Raji (cell line): ENCODE results near the gene FASN.

ENCODE experiments used
- POLR2A ChIP-seq: IDR thresholded peaks from 2 replicates; pipeline ENCODE4 v1.6.1; 2011; ENCODE audit warnings: low read depth, low read length, control low read depth; ENCODE audit not compliant: insufficient read depth

Gene FASN

DNA sequence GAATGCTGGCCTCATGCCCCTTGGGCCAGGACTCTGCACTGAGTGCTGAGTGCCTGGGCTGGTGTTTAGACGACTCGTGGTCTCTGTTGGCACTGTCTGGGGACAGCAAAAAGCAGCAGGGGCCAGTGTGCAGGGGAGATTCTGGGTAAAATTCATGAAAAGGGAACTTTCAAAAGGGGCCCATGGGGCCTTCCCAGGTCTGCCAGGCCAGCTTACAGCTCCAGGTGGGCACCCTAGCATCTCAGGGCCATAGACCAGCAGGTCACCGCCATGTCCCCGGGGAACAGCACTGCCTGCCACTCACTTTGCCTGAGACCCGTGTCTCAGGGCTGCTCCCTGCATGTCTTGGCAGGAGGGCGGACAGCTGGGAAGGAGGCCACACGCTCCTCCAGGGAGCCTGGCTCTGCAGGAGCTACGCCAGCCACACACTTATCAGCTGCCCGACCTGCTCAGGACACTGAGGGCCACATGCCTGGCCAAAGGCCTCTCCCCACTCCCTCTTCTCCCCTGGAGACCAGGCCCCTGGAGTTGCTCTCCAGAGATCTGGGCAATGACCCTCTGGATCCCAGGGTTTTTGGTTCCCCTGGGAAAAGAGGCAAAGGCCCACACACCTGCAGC, 8.8 kb upstream of the FASN start:
- no peak; the same call in 1 of the 2 replicates for TF ChIP-seq POLR2A

DNA sequence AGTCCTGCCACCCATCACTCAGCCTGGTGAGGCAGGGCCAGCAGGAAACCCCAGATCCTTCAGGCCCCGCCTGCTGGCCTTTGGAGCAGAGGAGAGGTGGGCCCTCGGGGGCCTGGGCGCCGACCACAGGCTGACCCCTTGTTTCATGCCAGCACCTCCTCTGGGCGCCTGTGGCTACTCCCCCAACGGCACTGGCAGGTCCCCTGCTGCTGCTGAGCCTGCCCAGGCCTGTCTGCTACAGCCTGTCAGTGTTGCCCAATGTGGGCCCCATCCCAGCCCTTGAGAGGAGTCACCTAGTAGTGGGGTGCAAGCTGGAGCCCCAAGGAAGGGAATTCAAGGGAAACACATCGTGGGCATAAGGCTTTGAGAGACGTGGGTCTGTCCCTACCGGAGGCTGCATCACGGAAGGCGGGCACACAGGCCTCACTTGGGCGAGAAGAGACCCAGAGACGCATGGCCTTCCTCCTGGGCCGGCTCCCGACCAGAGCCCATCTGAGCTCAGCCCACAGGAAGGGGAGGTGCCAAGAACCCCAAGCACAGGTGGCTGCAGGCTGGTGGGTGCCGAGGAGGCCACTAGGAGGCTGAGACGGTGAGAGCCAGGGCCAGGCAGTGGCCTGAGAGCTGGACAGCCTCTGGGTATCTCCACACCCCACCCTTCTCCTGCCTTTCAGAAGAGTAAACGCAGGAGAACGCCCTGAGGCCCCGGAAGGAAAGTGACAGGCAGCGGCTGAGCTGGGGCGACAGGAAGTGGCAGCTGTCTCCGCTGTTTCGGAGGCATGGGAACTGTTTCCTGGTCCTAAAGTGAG, 8.0 kb upstream of the FASN start:
- peak; percentile 96 for TF ChIP-seq POLR2A

DNA sequence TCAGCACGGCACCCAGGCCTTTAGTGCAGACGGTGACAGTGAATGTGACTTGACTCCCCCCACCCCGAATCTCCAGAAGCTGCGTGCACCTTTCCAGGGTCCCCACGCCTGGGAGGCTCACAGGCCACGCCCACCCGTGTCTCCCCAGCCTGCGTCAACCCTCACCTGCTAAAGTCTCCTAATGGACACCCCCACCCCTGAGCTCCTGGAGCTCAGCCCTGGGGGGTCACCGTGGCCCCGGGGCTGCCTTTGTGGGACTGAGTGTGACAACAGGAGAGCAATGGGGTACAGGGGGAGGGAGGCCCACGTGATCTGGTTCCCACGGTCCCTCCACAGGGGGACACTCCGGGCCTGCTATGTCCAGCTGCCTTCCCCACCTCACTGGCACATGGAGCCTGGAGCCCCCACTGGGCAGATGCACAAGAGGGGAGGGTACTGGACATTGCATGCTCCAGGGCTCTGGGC, 7.4 kb upstream of the FASN start:
- TF ChIP-seq POLR2A = no peak; the same call in 1 of the 2 replicates

DNA sequence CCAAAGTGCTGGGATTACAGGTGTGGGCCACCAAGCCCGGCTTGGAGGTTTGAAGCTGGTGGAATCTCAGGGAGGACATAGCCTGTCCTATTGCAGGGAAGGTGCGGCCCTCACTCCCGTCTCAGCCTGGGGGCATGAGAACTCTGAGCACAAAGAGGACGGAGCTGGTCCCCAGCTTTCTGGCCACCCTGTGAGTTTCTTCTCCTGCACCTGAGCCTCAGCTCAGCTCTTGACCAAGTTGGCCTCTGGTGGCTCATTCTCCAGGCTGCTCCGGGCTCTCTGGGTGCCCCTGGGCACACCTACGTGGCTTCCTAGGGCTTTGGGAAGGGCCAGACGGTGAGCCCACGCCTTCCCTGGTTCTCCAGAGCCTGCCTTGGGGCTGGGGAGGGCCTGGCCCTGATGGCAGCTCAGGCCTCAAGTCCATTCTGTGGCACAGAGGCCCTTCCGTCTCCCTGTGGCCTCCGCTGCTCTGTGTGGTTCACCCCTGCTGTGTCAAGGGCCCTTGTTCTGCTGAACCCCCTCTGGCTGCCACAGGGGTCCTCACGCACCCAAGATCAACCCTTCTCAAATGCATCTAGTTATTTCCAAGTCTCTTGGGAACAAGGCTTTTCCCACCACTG, 6.9 kb upstream of the FASN start:
- no peak; the same call in 1 of the 2 replicates for TF ChIP-seq POLR2A

DNA sequence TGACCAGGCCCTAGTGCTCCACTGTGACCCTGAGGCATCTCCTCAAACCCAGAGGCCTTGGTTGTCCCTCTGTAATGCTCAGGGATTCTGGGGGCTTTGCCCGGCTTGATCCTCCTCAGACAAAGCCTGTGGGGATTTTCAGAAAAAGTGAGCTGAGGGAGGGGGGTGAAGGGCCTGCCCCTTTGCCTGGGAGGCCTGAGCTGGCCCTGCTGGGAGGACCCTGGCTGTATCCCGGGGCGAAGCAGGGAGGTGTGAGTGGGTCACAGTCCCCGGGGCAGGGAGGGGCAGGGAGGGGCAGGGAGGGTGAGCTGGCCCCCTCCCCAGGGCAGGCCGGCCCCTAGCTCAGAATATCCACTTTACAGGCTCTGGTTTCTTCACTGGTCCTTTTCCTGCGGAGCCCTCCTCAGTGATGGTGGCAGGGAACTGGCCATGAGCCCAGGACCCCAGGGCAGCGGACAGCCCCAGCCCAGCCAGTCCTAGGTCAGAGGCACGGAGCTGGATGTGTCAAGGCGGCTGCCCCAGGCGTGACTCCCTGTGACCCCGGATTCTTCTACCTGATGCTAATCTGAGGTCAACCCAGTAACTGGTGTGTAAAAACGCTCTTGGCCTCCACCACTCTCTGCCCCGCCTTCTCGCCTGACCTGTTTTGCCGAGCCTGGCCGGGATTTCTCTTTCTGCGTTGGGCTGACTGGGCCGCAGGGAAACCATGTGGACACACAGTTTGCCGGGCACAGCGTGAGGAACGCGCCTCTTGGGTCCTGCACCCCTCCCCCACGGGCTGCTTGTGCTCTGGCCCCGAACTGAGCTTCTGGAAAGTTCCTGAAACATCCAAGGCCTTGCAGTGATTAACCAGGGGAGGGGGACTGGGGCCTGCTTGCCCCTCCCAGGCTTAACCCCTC, 5.8 kb upstream of the FASN start:
- TF ChIP-seq POLR2A = peak; percentile 37; the same call in 1 of the 2 replicates

DNA sequence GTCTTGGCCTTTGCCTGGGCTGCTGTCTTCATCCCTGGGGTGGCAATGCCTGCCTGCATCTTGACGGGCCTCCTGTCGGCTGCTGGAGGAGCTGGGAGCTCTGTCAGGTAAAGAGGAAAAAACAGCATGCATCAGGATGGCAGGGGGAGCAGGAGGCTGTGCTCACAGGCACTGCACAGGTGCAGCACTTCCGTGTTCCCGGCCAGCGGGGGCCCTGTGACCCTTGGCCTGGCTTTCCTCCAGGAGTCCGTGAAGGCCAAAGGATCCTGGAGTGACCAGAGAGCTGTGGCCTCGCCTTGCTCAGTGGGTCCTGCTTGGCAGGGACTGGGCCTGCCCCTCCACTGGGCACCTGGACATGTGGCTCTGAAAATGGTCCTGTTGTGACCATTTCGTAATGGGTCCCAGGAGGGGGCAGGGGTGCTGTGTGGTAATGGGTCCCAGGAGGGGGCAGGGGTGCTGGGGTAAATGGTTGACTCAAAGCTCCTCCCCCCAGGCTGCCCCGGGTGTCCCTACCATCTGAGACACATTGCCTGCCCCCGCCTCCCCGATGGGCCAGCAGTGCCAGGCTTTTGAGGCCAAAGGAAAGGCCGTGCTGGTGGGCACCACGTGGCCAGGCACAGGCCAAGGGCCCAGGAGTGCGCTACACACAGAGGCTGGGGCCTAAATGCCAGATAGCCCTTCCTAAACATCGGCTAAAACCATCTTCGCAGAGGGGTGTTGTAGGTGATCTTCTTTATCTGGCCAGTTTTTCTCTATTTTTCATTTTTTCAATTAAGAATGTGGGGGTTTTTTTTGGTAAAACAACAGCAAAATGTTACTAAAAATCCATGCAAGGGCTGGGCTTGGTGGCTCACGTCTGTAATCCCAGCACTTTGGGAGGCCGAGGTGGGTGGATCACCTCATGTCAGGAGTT, 4.0 kb upstream of the FASN start:
- peak; percentile 50 for TF ChIP-seq POLR2A

DNA sequence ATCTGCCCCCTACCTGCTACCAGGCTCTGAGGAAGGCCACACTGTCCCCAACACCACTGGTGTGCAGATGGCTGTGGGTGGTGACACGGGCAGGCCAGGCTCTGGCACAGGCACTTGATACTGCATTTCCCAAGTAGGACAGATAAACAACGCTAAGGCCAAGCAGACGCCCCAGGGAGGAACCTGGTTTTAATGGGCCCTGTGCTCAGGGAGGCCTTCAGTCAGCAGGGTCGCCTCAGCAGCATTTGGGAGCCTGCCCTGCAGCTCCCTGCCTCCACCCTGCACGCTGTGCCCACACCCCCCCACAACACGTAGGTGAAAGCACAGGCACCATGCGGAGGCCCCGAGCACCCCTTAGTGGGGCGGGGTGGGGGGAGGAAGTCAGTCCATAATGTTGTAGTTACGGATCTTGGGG, 3.3 kb upstream of the FASN start:
- no peak for TF ChIP-seq POLR2A

DNA sequence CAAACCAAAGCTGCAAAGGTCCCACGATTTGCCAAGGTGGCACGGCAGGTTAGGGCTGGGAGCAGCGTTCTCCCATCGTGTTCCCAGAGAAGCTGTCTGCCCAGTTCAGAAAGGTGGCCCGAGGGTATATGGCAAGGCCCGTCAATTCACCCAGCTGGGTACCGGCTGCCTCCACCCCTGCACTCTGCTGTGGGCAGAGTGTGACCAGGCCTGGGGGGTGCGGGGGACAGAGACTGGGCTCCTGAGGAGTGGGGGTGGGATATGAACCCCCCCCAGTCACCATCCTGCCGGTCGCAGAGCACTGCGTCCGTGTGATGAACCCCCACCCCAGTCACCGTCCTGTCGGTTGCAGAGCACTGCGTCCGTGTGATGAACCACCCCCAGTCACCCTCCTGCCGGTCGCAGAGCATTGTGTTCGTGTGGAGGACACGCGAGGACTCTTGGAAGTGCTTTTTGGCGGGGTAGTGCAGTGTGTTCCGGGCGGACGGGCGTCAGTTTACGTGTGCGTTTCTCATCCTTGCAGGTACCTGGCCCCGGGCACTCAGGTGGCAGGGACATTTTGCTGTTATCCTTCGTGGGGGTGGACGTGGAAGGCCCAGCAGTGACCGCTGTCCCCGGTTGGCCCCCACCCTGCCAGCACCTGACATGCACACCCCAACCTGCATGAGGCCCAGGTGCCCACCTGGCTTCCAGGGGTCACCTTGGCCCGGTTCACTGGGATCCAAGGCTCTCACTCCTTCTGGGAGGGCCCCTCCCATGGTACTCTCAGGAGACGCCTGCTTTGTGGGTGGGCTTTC, 2.7 kb upstream of the FASN start:
- no peak for TF ChIP-seq POLR2A

DNA sequence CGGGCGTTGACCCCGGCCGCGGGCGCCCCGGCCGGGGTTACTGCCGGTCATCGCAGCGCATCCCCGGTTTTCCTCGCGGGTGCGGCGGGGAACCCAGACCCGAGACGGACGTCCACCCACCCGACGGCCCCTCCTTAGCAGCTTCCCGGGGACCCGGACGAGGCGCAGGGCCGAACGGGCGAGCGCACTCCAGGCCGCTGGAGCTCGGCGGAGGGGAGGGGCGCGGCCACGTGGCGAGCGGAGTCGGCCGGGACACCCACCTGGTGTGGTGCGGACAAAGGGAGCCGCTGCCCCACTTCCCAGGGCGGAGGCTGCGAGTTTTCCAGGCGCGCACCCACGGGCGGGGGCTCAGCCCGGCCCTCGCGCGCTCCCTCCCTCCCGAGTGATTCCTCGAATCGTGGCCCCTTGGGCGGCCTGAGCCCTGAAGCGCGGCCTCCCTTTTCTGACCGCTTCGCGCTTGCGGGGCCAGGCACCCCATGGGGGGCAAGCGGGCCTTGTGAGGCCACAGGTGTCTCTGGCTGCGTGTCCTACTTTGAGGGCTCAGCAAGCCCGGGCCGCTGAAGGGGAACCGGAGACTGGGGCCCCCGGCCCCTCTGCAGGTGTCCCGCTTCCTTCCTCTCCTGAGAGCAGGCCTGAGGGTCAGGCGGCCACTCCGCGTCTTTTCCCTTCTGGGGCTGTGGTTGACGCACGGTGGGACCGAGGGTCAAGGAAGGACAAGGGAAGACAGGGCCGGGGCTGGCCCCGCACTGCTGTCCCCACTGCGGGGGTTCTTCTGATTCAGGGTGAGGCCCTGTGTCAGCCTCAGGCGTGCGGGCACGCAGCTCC, 1.1 kb upstream of the FASN start:
- peak; percentile 35 for TF ChIP-seq POLR2A

DNA sequence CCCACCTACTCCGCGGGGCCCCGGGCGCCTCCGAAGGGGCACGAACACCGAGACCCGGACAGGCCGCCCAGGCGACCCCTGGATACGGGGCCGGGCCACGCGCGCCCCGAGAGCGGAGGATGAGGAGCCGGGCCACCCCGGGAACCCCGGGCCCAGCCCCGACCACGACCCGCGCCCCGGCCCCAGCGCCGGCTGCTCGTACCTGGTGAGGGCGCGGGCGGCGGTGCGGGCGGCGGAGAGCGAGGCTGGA, 192 bp downstream of the FASN start:
- TF ChIP-seq POLR2A = no peak

DNA sequence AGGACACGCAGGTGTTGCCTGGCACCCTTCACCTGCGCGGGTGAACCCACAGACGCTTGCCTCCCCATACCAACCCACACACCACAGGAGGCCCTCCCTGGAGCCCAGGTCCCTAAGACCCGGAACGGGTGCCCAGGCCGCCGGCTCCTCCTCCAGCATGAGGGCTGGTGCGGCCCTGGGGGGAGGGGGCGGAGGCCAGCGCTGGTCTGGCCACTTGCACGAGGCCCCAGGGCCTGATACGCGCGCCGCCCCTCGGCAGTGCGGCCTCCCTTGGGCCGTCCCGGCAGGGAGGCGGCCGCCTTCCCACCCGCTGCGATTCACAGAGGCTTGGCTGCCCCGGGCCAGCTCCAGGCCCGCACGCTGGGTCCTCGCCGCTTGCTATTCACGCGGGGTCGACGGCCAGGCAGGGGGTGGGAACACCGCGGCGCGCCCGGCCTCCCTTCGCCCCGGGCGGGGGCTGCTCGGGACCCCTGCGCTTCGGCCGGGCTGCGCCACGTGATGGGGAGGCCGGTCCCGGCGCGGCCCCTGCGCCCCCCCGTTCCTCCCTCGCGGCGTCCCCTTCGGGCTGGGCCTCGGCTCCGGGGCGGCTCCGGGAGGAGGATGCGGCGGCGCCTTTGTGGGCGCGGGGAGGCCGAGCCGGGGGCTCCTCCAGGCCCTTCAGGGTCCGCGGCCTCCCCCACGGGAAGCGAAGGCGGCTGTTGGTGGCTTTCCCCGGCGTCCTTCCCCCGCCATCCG, 685 bp downstream of the FASN start:
- TF ChIP-seq POLR2A = no peak

DNA sequence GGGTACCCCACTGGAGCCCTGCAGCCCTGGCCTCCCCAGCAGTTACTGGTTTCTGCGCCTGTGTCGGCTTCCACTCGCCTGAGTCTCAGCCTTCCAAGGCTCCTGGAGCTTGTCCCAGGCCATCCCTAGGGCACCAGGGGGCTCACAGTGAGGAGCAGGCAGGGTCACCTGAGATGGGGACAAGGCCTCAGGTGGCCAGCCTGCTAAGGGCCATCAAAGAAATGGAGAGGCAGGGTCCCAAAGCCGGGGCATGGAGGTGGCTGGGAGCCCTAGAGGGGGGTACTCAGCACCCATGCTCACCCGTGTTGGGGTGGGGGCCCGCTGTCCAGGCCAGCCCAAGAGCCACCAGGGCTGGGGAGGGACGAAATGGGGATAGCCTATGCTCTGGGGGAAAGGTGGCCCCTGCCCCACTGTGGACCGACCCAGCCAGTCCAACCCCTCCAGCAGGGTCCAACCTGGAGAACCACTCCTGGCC, 1.3 kb downstream of the FASN start:
- TF ChIP-seq POLR2A = no peak
